A172 (cell line): Measurements from ENCODE around the gene SSC5D. TPM values are rescaled to one million over a fixed set of nuclear protein-coding genes. Genes with fewer than 3 reads are reported as not detected.
"Not testable (repeated sequence)": the region's sequence is repeated elsewhere in the genome, so short reads cannot be mapped to it uniquely, and the experiment has no call there.

Experiments used
- DNase-seq: peaks from one replicate; pipeline ENCODE4 v3.0.0-alpha.2; 2015; ENCODE audit warnings: low spot score
- total RNA-seq: library from RNA; depleted of rRNA; stranded (reverse); fragments of >200 nt; shearing (Covaris generic); gene quantifications from 2 replicates; pipeline ENCODE4 v1.2.3, GENCODE V29; 2014

SSC5D gene
- total RNA-seq, 1 experiment from 2014 or later, result 1.1 TPM

DNA sequence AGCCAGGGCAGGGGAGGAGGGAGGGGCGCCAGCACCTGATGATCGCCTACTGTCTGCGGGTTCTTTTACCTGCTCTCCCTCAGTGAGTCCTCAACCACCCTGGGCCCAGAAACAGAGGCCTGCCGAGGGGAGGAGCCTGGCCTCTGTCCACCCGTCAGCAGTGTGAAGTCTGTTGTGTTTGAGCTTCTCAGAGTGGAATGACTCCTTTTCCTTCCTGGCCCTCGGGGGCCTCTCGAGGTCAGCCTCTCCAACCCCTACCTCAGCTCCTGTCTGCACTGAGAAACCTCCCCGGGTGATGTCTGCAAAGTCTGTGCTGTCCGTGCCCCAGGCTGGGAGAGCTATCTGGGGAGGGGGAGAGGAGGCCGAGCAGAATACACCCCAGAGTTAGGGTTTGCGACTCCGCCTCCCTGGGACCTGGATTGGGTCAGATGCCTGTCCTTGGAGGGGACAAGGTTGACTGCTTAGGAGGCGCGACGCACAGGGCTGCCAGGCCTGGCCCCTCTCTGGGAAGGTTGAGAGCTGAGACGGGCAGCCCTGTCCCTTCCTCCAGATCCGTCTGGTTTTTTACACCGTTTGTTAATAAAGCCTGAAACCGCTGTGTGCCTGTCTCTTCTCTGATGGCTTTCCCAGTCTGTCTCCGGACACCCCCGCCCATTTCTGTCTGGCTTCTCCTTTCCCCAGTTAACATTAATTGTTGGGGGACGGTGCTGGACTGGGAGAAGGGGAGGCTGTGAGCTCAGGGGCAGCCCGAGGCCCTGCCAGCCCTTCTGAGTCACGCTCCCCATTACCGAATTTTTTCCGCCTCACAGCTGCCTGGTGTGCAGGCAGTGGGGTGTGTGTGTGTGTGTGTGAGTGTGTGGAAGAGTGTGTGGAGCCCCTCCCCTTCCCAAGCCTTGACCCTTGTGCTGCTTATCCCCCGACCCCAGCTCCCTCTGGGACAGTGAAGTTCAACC lies 989 bp upstream of the SSC5D start:
- DNase-seq, result peak; percentile 94

DNA sequence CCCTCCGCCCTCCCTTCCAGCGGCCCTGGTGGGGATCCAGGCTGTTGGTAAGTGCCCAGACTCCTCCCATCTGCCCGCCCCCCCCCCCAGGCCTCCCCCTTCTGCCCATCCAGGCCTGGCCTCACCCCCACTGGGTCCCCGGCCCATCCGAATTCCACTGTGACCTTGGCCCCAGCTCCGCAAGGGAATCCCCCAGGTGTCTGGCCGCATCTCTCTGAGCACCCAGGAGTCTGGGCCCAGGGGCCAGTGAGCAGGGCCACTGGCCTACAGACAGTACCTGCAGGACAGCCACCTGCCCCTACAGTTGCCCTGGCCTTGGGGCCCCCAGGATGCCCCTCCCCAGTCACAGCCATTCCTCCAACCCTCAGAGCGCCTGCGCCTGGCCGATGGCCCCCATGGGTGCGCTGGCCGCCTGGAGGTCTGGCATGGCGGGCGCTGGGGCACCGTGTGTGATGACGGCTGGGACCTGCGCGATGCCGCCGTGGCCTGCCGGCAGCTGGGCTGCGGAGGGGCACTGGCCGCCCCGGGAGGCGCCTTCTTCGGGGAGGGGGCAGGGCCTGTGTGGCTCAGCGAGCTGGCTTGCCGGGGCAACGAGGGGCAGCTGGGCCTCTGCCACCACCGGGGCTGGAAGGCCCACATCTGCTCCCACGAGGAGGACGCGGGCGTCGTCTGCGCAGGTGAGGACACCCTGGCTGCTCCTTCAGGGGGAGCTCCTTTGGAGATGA lies 912 bp downstream of the SSC5D start:
- no peak for DNase-seq

DNA sequence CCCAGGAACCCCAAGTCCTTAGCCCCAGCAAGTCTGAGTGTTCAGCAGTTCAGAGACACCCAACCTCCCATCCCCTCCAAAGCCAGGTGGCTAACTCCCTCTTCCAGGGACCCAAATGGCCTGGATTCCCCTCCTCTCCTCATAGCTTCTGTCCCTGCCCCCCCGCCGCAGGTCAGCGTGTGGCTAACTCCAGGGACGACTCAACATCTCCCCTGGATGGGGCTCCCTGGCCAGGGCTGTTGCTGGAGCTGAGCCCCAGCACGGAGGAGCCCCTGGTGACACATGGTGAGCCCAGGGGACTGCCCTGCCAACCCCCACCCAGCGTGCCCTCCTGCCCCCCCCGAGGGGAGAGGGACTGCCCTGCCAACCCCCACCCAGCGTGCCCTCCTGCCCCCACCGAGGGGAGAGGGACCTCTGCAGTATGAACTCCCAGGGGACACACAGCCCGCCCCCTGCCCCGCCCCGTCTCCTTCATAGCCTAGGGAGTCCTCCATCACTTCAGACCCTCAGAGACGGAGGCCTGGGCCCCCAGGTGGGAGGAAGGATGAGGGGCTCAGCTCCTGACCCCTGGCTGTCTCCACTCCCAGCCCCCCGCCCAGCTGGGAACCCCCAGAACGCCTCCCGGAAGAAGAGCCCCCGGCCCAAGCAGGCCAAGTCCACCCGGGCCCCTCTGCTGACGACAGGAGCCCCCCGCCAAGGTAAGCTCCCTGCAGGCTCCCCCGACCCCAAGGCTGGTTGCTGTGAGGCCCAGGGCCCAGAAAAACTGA lies 1.7 kb downstream of the SSC5D start:
- no peak for DNase-seq

DNA sequence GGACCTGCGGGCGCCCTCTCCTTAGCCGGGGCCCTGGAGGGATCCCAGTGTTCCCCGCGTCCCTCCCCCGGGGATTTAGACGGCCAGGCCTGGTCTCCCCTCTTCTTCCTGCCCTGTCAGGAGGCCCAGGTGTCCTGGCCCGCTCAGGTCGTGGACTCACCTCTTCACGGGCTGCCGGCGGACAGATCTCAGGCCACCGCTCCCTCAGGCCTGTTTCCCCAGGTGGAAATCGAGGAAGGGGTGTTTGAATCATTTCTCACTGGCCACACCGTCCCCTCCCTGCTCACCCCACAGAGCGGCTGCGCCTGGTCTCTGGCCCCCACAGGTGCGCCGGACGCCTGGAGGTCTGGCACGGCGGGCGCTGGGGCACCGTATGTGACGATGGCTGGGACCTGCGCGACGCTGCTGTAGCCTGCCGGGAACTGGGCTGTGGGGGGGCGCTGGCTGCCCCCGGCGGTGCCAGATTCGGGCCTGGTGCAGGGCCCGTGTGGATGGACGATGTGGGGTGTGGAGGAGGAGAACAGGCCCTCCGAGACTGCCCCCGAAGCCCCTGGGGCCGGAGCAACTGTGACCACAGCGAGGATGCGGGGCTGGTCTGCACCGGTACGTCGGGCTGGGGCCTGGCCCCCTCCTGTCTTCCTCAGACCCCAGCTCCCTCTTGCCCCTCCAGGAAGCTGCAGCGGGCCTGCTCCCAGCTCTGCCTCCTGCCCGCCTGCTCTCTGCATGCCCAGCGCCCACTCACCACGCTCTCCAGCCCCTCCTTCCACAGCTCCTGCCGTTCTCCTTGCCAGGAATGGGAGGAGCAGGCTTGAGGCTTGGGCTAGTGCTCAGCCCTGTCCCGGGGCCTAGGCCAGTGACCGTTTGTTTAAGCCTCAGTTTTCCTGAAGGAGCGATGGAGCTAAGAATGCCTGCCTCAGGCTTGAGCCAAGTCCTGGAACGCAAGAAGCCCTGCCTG lies 2.5 kb downstream of the SSC5D start:
- DNase-seq, result no peak

DNA sequence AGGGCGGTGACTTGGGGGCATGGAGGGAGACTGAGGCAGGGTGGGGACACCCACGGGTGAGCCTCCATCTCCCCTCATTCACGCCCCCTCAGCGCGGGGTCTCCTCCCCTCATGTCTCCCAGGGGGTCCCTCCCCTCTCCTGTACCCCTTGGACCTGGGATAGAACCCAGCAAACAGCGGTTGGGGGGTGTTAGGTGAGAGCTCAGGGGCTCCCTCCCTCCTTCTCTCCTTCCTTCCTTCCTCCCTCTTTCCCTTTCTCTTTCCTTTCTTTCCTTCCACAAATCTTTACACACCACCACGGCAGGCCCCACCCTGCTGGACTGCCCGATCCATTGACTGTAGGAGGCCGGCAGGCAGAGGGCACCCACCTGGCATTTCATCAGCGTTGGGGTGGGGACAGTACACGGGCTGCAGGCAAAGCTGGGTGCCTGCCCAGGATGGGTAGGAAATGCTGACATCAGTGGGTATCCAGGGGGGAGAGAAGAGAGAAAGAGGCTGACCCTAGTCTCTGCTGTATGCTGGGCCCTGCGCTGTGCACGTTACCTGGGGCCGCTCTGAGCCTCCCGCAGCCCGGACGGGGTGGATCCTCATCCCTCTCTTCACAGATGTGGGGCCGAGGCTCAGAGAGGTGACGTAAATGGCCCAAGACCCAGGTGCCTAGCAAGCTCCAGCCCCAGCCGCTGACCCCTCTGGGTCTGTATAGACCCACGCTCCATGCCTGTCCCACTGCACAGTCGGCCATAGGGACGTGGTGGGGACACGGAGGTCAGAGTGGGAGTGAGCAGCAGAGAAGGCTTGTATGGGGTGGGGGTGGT lies 3.5 kb downstream of the SSC5D start:
- DNase-seq, result peak; percentile 46

DNA sequence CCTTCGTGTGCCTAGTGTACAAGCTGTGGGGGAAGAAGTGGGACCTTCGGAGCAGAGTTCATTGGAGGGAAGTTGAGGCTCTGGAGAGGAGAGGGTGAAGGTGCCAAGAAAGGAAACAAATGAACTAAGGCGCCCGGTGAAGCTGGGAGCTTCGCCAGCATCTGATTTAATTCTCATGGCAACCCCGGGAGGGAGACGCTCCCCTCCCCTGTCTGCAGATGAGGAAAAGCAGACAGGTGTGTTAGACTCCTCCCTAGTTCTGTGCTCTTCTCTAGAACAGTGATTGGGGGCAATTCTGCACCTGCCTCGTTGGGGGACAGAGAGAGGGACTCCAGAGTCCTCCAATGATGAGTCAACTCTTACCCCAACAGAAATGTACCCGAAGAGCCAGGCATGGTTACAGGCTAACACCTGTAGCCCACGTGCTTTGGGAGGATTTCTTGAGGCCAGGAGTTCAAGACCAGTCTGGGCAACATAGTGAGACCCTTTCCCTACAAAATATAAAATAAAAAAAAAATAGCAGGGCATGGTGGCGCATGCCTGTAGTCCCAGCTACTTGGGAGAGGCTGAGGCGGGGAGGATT lies 4.2 kb downstream of the SSC5D start:
- DNase-seq, result no peak

DNA sequence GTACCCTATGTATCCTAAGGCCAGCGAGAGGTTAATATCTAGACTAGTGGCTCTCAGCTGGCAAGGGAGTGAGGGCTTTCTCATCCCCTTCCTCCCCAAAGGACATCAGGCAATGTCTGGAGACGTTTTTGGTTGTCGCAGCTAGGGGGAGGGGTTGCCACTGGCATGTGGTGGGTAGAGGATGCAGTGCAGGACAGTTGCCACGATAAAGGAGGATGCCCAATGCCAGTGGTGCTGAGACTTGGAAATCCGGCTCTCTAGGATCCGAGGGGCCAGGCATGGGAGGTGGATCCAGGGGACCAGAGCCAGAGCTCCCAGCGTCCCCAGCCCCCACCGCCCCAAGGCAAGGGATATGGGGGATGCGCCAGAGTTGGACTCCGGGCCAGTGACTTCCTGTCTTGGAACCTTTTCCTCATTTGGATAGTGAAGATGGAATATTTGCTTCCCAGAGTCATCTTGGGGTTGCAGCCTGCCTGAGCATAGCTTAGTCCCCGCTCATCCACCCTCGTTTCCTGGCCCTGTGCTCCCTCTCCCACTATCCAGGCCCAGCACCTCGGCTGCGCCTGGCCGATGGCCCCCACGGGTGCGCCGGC lies 4.9 kb downstream of the SSC5D start:
- no peak for DNase-seq

DNA sequence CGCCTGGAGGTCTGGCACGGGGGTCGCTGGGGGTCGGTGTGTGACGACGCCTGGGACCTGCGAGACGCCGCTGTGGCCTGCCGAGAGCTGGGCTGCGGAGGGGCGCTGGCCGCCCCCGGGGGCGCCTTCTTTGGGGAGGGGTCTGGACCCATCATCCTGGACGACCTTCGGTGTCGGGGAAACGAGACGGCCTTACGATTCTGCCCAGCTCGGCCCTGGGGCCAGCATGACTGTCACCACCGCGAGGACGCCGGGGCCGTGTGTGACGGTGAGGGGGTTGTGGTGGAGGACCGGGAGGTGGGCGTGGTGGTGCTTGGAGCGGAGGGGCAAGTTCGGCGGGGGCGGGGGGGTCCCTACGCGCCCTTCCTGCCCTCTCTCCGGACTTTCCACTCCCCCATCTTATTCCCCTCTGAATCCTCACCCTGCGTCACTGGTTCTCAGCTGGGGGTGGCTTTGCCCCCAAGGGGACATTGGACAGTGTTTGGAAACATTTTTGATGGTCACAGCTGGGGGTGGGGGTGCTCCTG lies 5.5 kb downstream of the SSC5D start:
- DNase-seq, result no peak

DNA sequence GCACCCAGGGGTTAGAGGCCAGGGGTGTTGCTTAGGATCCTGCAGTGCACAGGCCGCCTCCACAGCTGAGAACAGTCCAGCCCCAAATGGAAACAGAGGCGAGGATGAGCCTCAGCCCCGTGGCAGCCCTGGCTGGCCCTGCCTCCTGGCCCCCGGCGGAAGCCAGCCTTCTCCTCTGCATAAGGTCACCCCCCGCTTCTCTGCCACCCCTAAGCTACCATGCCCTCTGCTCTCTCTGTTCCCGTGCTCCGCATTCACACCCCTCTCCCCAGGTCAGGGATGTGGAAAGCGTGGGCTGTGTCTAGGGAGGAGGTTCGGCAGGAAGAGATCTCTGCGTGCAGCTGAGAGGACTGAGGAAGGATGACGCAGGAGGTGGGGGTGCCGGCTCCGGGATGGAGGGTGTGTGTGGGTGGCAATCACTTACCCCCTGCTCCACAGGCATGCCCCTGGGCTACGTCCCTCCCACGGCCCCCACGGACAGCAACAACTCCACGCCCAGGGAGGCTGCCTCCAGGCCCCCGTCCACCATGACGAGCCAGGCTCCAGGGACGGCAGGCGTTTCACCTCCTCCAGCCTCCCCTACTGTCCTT lies 6.0 kb downstream of the SSC5D start:
- DNase-seq, result no peak

DNA sequence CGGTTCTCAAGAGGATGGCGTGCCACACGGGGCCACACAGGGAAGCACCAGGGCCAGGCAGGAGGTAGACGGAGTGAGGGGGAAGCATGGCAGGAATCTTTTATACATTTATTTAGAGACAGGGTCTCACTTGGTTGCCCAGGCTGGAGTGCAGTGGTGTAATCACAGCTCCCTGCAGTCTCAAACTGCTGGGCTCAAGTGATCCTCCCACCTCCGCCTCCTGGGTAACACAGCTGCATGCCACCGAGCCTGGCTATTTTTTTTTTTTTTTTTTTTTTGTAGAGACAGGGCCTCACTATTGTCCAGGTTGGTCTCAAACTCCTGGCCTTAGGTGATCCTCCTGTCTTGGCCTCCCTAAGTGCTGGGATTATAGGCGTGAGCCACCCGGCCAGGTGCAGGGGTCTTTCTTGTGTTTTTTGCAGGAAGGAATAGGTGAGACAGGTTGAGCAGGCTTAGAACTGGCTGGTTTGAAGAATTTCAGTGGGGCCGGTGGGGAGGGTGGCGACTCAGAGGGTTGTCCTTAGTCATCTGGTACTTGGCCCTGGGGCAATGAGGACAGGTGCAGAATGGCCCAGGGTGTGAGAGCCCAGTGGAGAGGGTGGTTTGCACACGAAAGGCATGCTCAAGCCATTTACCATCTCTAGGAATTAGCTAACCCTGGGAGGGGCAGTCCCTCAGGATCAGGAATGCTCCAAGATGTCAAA lies 7.6 kb downstream of the SSC5D start:
- DNase-seq, result peak; percentile 46

DNA sequence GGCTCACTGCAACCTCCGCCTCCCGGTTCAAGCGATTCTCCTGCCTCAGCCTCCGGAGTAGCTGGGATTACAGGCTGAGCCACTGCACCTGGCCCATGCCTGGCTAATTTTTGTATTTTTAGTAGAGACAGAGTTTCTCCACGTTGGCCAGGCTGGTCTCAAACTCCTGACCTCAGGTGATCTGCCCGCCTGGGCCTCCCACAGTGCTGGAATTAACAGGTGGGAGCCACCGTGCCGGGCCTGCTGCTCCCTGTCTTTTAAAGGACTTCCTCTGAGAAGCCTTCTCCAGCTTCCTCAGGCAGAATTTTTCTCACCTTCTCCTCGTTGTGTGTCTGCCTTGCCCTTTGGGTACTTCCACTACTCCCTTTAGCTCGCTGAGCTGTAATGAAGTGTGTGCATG lies 8.6 kb downstream of the SSC5D start:
- DNase-seq, result not testable (repeated sequence)

DNA sequence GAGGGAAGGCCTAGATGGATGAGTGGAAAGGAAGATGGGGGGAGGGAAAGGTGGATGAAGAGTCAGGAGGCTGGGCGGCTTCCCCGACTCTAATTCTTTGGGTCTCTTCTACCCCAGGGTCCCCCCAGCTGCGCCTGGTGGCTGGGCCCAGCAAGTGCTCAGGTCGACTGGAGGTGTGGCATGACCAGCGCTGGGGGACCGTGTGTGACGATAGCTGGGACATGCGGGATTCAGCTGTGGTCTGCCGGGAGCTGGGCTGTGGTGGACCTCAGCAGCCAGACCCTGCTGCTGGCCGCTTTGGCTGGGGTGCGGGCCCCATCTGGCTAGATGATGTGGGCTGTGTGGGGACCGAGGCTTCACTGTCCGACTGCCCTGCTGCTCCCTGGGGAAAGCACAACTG lies 9.5 kb downstream of the SSC5D start:
- DNase-seq, result no peak

DNA sequence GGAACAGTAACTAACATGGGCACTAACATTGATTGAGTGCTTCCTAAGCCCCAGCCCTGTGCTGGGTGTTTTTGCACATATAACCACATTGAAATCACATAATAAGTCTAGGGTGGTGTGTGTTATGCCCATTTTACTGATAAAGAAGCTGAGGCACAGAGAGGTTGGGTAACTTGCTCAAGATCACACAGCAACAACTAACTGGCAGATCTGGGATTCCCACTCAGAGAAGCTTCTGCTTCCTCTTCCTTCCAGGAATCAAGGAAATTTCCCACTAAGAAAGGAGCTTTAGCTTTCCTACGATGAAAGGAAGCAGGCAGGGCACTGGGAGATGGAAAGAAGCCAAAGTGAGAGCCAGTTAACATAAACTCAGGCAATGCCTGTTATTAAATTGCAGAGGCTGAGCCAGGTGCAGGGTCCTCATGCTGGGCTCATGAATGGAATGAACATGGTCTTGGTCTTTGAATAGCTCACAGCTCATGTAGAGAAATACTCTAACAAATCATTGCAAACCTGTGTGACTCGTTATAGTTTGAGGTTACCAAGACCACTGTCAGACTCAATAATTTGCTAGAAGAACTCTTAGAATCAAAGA lies 10.1 kb downstream of the SSC5D start:
- DNase-seq, result no peak

DNA sequence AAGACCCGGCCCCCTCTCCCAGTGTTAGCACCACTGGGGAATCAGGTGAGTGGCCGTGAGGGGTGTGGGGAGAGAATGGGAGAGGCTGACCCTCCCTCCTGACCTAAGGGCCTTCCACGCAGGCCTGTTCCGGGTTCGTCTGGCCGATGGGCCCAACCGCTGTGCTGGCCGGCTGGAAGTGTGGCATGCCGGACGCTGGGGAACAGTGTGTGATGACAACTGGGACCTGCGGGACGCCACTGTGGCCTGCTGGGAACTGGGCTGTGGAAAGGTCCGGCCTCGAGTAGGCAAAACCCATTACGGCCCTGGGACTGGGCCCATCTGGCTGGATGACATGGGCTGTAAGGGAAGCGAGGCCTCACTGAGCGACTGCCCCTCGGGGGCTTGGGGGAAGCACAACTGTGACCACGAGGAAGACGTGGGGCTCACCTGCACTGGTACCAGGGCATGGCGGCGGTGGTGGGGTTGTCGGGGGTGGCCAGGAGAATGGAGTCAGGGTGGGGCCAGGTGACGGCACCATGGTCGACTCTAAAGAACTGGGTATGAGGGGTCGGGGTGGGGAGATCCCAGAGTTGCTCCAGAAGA lies 12.2 kb downstream of the SSC5D start:
- no peak for DNase-seq

DNA sequence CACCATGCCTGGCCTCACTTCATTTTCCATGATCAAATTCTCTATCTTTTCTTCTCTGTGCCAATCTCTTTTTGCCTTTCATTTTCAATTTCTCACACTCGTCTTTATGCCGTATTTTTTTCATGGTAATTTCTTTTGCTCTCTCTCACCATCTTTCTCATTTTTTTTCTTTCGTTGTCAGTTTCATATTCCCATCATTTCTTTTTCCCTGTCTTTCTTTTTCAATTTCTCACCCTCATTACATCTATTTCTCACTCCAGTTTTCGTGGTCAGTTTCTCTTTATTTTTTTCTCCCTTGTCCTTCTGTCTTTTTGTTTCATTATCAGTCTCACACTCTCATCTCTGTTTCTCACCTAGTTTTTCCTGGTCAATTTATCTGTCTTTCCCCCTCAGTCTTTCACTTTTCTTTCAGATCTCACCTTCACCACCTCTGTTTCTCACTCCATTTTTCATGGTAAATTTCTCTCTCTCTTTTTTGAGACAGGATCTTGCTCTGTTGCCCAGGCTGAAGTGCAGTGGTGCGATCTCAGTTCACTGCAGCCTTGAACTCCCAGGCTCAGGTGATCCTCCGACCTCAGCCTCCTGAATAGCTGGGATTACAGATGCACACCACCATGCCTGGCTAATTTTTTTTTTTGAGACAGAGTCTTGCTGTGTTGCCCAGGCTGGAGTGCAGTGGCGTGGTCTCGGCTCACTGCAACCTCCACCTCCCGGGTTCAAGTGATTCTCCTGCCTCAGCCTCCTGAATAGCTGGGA lies 14.1 kb downstream of the SSC5D start:
- no peak for DNase-seq

DNA sequence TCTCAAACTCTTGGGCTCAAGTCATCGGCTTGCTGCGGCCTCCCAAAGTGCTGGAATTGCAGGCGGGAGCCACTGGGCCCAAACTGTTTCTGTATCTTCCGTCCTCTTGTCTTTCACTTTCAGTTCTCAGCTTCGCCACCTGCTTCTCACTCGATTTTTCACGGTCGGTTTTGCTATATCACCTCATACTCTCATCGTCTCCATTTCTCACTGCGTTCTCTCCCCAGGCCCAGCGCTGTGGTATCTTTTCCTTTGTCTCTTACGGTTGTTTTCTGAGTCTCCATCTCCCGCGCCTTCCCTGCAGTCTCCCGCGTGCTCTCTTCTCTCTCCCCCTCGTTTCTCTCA lies 14.9 kb downstream of the SSC5D start:
- no peak for DNase-seq
